HG03571 (cell line): Measurements from ENCODE around the gene FICD.
A peak's percentile ranks its signal among the peaks of the same experiment; 100 is the strongest.
"Not testable (repeated sequence)": the region's sequence is repeated elsewhere in the genome, so short reads cannot be mapped to it uniquely, and the experiment has no call there.

Source experiments
- ATAC-seq: cut with Tn5 transposase; IDR thresholded peaks from one replicate; pipeline ENCODE4 v1.9.1; 2021; ENCODE audit not compliant: unreplicated experiment

FICD gene

DNA sequence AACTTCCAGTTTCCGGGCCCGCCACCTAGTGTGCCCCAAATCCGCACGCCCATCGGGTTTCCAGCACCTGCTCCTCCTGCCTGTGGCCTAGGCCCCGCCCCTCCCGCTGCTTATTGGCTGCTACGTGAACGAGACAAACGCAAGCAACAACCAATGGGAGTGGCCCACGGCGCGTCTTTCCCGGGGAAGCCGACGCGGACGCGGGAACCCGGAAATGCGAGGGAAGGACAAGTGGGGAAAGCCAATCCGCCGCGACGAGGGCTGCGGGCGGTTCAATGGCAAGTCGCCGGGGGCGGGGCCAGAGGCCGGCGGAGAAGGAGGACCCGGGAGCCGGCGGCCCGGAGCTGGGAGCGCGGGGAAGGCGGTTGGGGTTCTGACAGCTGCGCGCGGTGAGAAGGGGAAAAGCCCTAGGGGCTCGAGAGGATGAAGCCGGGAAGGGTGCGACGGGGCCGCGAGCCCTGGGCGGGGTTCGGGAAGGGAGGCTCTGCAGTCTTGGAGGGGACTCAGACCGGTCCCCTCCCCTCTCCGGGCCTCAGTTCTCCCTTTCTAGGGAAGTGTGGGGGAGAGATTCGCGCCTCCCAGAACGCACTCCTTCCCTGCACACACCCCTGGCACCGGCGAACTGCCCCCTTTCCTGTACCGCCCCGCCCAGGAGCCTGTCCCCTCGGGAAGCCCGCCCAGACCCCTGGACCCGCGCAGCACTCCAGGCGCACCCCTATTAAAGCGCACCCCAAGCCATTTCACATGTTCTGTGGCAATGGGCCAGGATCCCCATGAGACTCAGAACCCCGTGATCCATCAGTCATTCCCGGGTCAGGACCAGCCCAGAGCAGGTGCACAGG, at the start of gene FICD:
Gene FICD, plus strand, starts transcription at position 305 of the 842 bp plus-strand sequence. CDS start 1,696 bp downstream, outside the sequence.
- peak; percentile 75 for ATAC-seq

DNA sequence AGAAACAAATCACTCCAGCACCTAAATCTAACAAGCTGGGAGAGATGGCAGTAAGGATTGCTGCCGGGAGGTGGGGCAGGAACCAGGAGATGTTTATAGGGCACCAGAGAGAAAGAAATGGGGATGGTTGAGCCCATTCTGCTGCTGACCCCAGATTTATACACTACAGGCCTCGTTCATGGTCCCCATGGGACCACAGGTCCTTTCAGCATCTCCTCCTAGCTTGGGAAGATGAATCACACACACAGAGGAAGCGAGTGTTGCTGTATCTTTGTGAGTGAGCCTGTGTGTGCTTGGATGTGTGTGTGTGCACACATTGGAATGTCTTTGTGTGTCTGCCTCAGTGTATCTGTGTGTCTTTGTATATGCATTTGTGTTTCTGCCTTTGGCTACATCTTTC, 49.7 kb upstream of the FICD start:
- no peak for ATAC-seq

DNA sequence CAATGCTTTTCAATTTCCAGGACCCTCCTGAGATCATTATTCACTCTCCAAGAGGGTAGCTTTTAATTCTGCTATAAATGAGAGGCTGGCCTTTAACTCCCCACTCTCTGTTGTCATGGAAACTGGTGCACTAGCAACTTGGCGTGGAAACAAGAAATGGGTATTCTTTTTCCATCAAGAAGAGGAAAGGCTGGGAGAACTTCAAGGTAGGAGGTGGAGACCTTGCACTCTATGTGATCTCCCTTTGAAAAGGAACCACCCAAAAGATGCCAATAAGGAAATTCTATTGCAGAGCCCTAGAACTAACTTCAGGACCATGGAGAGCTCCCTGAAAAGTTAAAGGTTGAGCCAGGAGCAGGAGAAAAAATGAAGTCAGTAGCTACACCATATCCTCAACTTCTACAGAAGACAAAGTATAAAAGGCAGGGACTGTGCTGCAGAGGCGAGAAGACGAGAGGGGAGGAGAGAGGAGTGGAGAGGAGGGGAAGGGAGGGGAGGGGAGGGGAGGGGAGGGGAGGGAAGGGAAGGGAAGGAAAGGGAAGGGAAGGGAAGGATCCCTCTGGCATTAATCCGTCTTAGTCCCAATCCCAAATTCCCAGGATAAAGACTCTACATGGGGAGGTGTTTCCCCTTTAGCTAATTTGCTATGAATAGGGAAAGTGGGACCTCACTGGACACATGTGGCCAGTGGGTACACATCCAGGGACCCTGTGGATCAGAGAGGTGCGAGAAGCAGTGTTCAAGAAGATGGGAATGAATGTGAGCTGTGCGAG, 46.7 kb upstream of the FICD start:
- ATAC-seq, result no peak

DNA sequence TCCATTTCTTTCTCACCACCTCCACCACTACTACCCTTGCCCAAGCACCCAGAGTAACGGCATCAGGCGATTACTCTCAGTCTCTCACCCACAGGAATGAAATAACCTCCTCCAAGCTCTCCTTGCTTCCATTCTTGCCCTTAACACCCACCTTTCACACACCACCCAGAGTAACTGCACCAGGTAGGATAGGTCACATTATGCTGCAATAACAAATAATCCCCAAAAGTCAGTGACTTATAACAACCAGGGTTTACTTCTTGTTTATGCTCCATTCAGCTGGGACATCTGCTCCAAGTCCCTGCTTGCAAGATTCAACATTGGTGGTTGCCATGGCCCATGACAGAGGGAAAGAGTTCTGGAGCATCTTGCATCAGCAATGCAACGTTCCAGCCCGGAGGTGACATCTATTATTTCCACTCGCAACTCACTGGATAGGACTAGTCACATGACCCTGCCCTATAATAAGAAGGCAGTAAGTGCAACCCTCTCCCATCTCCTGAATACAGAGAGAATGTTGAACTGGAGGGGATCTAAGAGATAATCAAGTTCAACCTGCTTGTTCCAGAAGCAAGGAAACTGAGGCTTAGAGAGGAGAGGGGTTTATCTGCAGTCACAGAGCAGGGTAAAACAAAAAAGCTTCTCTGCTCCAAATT, 41.5 kb upstream of the FICD start:
- ATAC-seq, result no peak

DNA sequence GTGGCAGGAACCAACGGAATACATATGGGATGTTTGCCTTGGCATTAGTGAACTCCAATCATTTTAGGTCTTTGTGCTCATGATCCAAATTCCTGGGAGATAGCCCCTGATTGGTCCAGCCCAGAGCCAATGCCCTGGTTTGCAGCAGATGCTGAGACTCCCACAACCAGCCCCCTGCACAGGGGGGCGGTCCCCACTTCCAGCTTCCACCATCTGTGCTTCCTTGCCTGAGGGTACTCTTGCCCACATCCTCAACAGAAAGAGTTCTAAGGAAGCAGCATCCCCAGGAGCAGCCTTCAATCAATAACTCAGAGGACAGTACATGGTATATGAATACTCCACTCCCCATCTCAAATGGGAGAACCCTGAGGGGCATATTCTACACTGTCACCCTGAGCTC, 39.7 kb upstream of the FICD start:
- ATAC-seq, result no peak

DNA sequence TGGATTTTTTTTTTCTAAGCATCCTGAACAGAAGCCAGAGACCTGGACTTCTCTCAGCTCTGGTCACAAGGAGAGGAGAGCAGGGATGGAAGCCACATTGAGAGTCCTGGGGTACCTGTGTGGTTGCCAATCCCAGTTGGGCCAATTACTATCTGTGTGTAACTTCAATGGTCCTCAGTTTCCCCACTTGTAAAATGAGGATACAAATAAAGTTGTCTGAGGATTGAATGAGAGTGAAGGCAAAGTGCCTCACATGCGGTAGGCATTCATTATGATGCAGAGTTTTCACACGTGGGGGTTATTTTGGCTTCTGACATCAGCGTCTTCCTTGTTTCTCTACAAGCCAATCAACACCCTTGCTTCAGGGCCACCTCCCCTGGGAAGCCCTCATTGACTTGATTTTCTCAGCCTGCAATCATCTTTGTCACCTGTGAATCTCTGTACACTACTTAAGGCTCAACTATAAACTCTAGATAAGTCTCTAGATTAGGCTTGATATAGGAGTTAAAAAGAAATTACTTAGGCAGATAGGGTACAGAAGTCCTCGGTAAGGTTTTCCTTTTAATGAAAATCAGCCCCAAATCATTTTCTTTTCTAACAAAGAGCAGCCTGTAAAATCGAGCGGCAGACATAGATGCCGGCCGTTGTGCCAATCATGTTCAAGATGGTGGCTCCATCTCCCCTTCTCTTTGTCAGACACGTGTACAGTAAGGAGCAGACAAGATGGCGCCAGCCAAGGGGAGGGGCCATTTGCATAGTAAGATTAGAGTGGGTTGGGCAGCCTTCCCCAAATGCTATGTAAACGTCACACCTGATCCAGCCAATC, 37.8 kb upstream of the FICD start:
- no peak for ATAC-seq

DNA sequence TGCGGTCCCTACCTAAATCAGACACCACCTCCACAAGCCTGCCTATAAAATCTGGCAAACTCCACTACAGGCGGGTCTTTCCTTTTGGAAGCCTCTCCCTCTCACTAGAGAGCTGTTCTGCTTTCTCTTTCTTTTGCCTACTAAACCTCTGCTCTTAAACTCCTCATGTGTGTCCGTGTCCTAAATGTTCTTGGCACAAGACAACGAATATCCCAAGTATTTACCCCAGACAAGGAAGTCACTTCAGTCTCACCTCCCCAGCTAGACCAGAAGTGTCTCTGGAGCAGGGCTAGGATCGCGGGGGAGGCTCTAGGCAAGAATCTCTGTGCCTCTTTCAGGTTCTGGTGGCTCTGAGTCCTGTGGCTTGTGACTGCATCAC, 37.2 kb upstream of the FICD start:
- no peak for ATAC-seq

DNA sequence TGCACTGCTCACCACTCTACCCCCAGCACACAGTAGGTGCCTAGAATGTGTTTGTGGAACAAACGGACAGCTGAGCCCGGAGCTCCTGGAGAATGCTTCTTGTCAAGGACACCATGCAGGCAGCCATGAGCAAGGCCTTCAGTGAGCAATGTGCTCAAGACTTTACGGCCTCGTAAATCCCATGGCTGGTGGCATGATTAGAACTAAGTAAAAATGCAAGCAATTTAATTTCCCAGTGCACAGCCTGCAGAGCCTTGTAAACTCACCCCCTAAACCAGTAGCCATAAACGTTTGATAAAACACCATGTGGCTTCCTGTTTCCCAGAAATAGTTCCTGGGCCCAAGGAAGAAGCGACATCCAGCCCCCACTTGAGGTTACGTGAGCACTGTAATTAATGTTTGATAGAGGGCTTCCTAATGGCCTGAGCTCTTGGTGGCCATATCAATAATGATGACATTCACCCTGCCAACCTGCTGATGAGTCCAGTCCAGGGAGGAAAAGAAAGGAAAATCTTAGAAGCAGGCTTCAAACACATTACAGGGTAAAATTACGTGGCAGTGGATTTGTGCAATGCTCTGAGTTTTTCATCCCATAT, 36.4 kb upstream of the FICD start:
- no peak for ATAC-seq

DNA sequence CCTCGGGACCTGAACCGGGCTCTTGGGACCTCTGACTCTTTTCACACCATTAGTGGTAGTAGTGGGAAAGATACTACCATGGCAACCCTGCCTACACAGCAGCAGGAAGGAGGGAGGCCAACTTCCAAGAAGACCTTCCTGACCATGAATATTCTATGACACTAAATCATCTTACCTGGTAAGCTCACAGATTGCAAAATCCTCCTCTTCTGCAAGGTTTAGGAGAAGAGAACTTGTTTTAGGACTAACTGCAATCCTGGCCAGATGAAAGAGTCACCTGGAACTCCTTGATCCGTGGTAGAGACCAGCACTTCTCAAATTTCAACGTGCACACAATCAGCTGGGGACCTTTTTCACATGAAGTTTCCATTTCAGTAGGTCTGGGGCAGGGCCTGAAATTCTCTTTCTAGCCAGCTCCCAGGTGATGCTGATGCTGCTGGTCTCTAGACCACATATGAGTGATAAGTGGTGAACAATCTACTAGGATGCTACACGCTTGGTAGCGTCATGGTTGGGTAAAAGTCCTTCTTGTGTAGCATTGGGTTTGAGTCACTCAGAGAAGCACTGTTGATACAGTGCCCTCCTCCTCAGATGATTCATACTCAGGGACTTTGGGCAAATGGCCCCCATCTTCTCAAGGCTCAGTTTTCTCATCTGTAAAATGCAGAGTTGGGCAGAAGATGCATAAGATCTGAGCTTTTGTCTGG, 35.6 kb upstream of the FICD start:
- no peak for ATAC-seq

DNA sequence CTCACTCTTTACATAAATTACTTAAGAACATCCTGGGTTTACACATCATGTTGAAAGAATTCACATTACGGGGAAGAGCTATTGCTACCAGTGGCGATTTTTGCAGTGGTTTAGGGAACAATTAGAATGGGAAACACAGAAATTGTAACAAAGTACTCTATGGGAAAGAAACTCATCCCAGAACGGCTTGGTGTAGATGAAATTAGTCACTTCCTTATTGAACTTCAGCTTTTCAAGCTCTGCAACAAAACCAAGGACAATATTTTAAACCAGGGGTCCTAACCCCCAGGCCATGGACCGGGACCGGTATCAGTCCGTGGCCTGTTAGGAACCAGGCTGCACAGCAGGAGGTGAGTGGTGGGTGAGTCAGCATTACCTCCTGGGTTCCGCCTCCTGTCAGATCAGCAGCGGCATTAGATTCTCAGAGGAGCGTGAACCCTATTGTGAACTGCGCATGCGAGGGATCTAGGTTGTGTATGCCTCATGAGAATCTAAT, 32.3 kb upstream of the FICD start:
- no peak for ATAC-seq

DNA sequence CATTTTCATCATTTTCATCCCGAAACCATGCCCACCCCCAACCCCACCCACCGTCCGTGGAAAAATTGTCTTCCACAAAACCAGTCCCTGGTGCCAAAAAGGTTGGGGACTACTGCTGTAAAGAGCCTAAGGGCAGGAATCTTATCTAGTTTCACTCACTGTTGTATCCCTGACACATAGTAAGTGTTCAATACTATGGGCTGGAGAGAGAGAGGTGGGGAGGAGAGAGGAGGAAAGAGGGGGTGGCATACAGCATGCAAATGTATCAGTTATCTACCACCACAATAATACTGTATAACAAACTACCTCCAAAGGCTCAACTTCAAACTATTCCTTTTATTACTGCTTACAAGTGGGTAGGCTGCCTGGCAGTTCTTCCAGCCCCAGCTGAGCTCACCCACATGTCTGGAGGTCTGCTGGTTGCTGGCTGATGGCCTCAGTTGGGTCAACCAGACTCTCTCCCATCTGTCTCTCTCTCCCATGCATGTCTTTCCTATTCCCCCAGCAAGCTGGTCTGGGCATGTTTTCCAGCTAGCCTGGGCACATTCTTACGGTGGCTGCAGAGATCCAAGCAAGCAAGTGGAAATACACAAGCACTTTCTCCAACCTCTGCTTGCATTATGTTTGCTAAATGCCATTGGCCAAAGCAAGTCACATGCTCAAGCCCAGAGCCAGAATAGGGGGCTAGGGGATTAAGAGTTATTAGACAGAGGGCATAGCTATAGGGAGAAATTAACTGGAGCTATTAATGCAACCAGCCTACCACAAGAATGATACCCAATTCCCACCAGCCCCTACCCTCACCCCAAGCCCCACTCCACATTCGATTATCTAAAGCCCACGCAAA, 31.6 kb upstream of the FICD start:
- ATAC-seq, result no peak

DNA sequence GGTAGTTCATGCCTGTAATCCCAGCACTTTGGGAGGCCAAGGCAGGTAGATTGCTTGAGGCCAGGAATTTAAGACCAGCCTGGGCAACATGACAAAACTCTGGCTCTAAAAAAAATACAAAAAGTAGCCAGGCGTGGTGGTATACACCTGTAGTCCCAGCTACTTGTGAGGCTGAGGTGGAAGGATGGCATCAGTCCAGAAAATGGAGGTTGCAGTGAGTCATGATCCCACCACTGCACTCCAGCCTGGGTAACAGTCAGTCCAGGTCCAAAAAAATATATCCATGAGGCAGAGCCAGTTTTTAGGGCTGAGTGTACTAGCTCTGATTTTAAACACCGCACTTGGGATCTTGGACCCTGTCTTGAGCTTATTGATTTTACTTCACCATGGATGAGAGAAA, 30.6 kb upstream of the FICD start:
- no peak for ATAC-seq

DNA sequence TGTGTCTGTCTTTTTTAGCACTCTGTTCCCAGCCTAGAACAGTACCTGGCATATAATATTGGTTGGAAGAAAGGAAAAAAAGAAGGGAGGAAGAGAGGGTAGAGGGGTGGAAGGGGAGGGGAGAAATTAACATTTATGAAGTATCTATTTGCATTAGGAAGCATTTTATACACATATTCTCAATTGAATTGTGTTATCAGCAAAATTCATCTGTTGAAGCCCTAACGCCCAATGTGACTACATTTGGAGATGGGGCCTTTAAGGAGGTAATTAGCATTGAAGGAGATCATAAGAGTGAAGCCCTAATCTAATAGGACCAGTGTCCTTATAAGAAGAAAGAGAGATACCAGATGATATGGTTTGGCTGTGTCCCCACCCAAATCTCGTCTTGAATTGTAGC, 30.2 kb upstream of the FICD start:
- ATAC-seq, result no peak

DNA sequence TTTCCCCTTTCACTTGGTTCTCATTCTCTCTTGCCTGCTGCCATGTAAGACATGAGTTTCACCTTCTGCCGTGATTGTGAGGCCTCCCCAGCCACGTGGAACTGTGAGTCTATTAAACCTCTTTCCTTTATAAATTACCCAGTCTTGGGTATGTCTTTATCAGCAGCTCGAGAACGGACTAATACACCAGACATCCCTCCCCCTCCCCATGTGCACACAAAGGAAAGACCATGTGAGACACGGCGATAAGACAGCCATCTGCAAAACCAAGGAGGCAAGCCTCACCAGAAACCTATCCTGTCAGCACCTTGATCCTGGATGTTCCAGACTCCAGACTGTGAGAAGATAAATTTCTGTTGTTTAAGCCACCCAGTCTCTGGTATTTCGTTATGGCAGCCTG, 29.7 kb upstream of the FICD start:
- ATAC-seq, result not testable (repeated sequence)

DNA sequence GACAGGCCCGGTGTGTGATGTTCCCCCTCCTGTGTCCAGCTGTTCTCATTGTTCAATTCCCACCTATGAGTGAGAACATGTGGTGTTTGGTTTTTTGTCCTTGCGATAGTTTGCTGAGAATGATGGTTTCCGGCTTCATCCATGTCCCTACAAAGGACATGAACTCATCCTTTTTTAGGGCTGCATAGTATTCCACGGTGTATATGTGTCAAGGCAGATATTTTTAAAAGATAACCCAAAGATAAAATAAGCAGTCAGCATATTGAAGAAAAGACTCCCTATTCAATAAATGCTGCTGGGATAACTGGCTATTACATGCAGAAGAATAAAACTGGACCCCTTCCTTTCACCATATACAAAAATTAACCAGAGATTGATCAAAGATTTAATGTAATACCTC, 28.0 kb upstream of the FICD start:
- not testable (repeated sequence) for ATAC-seq

DNA sequence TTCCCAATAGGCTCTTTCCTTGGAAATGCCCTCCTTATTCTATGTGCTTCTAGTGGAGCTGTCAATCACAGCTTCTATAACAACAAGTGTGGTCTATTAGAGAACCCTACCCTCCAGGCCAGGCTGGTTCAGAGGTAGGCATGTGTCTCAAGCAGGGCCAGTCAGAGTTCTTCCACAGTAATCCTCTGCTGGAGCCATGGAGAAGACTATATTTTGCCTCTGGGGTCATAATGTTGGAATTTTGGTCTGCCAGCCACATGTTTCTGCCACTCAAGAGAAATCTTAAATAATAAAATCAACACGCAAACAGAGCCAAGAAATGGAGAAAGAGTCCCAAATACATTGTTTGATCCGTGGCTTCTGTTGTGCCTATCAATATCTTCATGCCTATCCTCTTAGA, 23.8 kb upstream of the FICD start:
- no peak for ATAC-seq

DNA sequence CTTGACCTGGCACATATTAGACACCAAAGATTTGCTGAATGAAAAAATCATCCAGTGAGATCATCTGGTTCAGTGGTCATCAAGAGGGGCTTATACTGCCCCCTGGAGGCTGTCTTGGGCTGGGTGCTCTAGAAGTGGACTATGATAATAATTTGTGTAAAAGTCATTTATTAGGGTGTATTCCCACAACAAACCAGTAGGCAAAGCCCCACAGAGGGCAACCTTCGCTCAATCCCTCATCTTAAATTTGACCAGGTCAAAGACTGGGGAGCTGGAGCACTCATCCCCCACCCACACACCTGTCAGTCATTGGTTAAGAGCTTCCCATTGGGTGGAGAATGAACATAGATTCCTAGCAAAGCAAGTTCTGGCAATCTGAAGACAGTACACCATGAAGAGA, 20.0 kb upstream of the FICD start:
- ATAC-seq, result no peak

DNA sequence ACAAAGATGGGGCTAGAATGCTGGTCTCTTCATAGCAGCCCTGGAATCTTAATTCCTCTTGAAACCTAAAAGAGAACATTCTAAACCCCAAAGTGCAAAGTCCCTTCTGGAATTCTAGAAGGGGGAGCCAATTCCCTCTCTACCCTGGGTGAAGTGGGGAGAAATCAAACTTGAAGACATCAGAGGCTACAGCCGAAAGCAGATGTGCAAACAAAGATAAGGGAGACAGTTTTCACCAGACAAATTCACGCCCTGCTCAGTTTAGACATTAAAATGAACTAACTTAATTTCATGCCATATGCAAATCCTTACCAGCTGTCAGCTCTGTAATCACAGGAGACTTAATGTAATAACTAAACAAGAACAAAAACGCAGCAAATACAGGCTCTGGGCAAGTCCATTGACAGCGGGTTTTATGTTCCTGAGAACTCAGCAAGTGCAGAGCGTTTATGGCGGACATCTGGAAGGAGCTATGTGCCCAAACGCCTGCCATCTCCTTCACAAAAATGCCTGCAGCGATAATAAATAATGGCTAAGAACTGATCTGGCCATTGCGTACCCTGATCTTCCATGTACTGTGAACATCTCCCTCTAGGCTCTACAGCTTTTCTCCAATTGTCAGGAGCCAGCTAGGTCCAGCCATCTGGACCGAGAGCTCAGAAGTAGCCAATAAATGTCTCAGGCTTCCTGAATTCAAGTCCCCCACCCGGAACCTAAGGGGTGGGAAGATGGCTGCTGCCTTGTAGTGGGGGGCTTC, 19.1 kb upstream of the FICD start:
- ATAC-seq, result no peak
